GM18511 (cell line): Measurements from ENCODE around the gene SLC25A14.

Source experiments
- ATAC-seq: cut with Tn5 transposase; IDR thresholded peaks from one replicate; pipeline ENCODE4 v1.9.1; 2021; ENCODE audit warnings: mild to moderate bottlenecking, moderate library complexity; ENCODE audit not compliant: unreplicated experiment

The SLC25A14 gene

GRCh38 chrX:130378024-130378669 is 38.4 kb downstream of the SLC25A14 start:
- ATAC-seq: no peak

- ATAC-seq: no peak
Measured at GRCh38 chrX:130385520-130385919, 45.8 kb downstream of the SLC25A14 start, which contains the start of gene GPR119. TSS of gene GPR119 (minus strand) at chrX:130385674. CDS start at chrX:130385447, 227 bp downstream.

- no peak for ATAC-seq
Measured at GRCh38 chrX:130386408-130386808, 46.7 kb downstream of the SLC25A14 start.

- no peak for ATAC-seq
Measured at GRCh38 chrX:130393451-130394074, 53.8 kb downstream of the SLC25A14 start.

GRCh38 chrX:130395341-130395740 is 55.6 kb downstream of the SLC25A14 start:
- no peak for ATAC-seq

- peak; percentile 94 for ATAC-seq
Measured at GRCh38 chrX:130401415-130402207, 61.9 kb downstream of the SLC25A14 start, which contains the start of gene RBMX2. TSS of gene RBMX2 (plus strand) at chrX:130401987. CDS start at chrX:130402033, 46 bp downstream.

GRCh38 chrX:130402208-130402684 is 62.5 kb downstream of the SLC25A14 start:
- ATAC-seq: no peak

GRCh38 chrX:130413415-130413814 is 73.7 kb downstream of the SLC25A14 start:
- ATAC-seq: no peak

- no peak for ATAC-seq
Measured at GRCh38 chrX:130414800-130415199, 75.1 kb downstream of the SLC25A14 start.

GRCh38 chrX:130415201-130415600 is 75.5 kb downstream of the SLC25A14 start:
- no peak for ATAC-seq

- ATAC-seq: no peak
Measured at GRCh38 chrX:130416785-130417184, 77.1 kb downstream of the SLC25A14 start.

GRCh38 chrX:130418066-130418465 is 78.3 kb downstream of the SLC25A14 start:
- peak; percentile 61 for ATAC-seq

GRCh38 chrX:130418740-130419139 is 79.0 kb downstream of the SLC25A14 start:
- ATAC-seq: peak; percentile 63

- peak; percentile 57 for ATAC-seq
Measured at GRCh38 chrX:130419263-130419662, 79.5 kb downstream of the SLC25A14 start.
